ENCODE results near the gene PCMTD2. TPM values are rescaled to one million over a fixed set of nuclear protein-coding genes. Genes with fewer than 3 reads are reported as not detected.

Gene PCMTD2
- total and polyA plus RNA-seq, 2 donors from 2014 or later: 25.0 to 53.8 TPM

DNA sequence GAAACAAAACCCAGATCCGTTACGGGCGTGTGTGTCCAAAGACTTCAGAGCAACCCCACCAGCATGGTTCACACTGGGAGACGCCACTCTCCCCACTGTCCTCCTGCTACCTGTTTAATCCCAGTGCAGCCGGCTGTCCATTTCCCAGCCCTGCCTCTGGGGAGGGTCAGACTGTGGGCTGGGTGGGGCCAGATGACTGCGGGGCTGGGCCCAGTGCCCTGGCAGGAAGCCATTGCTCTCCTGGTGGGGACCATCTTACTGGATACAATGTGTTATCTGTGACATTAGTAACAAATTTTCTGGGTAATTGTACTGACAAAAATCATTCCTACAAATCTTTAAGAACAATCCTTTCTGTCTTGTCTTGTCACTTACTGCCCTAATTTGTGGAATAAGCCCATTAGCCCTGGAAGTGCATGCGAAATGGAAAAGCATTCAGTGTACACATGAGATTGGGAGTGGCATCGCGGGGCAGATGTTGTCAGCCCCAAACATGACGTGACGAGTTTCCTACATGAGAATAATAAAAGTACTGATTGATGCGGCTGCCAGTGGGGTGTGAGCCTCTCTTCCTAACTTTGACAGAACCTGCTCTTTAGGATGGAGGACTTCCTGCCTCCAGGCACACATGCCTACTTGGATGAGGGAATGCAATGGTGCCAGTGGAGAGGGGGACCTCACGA lies 37.9 kb upstream of the PCMTD2 start:
- FAIRE-seq (no peak), DNase-seq (no peak)
- Histone ChIP-seq H3K36me3 (ENCODE audit: control insufficient read depth in 2 of 3, insufficient read depth in 3 of 3, low read length in 3 of 3) (no peaks in the 10 kb centered on the region), H3K27ac (ENCODE audit: low read depth in 2 of 2, low read length in 2 of 2) (no peak overlapping the region), H3K9ac (ENCODE audit: low read length in 3 of 3) (no peak overlapping the region), H3K9me3 (ENCODE audit: control insufficient read depth in 2 of 3, insufficient read depth in 1 of 3, low read length in 3 of 3) (no peaks in the 10 kb centered on the region), H3K4me3 (ENCODE audit: low read length in 3 of 3) (no peak overlapping the region), H3K27me3 (ENCODE audit: control insufficient read depth, insufficient read depth, low read length) (no peaks in the 10 kb centered on the region), H3K4me1 (ENCODE audit: control insufficient read depth in 2 of 3, insufficient read depth in 2 of 3, low read depth in 1 of 3, low read length in 3 of 3) (peaks cover 0 to 12% (median 3%) of the 10 kb centered on the region in 3 donors)
- TF ChIP-seq, protein P1, sequence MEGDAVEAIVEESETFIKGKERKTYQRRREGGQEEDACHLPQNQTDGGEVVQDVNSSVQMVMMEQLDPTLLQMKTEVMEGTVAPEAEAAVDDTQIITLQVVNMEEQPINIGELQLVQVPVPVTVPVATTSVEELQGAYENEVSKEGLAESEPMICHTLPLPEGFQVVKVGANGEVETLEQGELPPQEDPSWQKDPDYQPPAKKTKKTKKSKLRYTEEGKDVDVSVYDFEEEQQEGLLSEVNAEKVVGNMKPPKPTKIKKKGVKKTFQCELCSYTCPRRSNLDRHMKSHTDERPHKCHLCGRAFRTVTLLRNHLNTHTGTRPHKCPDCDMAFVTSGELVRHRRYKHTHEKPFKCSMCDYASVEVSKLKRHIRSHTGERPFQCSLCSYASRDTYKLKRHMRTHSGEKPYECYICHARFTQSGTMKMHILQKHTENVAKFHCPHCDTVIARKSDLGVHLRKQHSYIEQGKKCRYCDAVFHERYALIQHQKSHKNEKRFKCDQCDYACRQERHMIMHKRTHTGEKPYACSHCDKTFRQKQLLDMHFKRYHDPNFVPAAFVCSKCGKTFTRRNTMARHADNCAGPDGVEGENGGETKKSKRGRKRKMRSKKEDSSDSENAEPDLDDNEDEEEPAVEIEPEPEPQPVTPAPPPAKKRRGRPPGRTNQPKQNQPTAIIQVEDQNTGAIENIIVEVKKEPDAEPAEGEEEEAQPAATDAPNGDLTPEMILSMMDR (IDR thresholded peaks at IDR 0.05; ENCODE audit: borderline replicate concordance, extremely low read depth, insufficient read depth): no peak
- intact Hi-C loops (cut with DNase I): no loop called here

DNA sequence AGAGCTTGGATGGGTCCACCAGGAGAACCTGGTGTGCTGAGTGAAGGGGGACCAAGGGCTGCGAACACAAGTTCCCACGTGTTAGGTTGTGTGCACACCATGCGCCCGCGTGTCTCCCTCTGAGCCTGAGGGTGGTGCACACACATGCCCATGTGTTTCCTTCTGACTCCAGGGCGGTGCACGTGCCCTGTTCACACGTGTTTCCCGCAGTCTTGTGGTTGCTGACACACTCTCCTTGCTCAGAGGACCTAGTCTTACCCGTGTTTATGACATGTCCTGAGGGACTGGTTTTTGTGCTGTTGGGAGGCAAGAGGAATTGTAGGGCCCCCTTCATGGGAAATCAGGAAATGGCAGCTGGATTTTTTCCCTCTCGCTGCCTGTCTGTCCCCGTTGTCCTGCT lies 36.3 kb upstream of the PCMTD2 start:
- intact Hi-C loops (cut with DNase I): no loop called here
- peaks cover 0 to 22% (median 3%) of the 10 kb centered on the region in 3 donors for H3K4me1 ChIP-seq (ENCODE audit: control insufficient read depth in 2 of 3, insufficient read depth in 2 of 3, low read depth in 1 of 3, low read length in 3 of 3)
- DNase-seq (no peak), FAIRE-seq (no peak)
- TF ChIP-seq, protein P1 (IDR thresholded peaks at IDR 0.05; ENCODE audit: borderline replicate concordance, extremely low read depth, insufficient read depth): no peak
- no peaks in the 10 kb centered on the region for H3K36me3 ChIP-seq (ENCODE audit: control insufficient read depth in 2 of 3, insufficient read depth in 3 of 3, low read length in 3 of 3)
- no peak overlapping the region for H3K27ac ChIP-seq (ENCODE audit: low read depth in 2 of 2, low read length in 2 of 2)
- no peak overlapping the region for H3K9ac ChIP-seq (ENCODE audit: low read length in 3 of 3)
- H3K27me3 ChIP-seq (ENCODE audit: control insufficient read depth, insufficient read depth, low read length): no peaks in the 10 kb centered on the region
- H3K4me3 ChIP-seq (ENCODE audit: low read length in 3 of 3): no peak overlapping the region
- H3K9me3 ChIP-seq (ENCODE audit: control insufficient read depth in 2 of 3, insufficient read depth in 1 of 3, low read length in 3 of 3): no peaks in the 10 kb centered on the region

DNA sequence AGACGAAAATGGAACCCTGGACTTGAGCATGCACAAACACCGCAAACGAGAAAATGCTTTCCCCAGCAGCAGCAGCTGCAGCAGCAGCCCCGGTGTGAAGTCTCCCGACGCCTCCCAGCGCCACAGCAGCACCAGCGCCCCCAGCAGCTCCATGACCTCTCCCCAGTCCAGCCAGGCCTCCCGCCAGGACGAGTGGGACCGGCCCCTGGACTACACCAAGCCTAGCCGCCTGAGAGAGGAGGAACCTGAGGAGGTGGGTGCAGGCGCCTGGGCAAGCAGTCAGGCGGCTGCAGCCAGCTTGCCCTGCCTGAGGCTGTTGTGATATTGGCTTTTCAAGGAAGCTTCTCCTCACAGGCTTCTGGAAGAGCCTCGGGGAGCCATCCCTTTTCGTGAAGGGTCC lies 35.8 kb upstream of the PCMTD2 start:
- Histone ChIP-seq H3K9me3 (ENCODE audit: control insufficient read depth in 2 of 3, insufficient read depth in 1 of 3, low read length in 3 of 3) (no peaks in the 10 kb centered on the region), H3K27me3 (ENCODE audit: control insufficient read depth, insufficient read depth, low read length) (no peaks in the 10 kb centered on the region), H3K4me1 (ENCODE audit: control insufficient read depth in 2 of 3, insufficient read depth in 2 of 3, low read depth in 1 of 3, low read length in 3 of 3) (peaks cover 0 to 22% (median 3%) of the 10 kb centered on the region in 3 donors), H3K36me3 (ENCODE audit: control insufficient read depth in 2 of 3, insufficient read depth in 3 of 3, low read length in 3 of 3) (no peaks in the 10 kb centered on the region), H3K4me3 (ENCODE audit: low read length in 3 of 3) (no peak overlapping the region), H3K9ac (ENCODE audit: low read length in 3 of 3) (no peak overlapping the region), H3K27ac (ENCODE audit: low read depth in 2 of 2, low read length in 2 of 2) (no peak overlapping the region)
- no peak for DNase-seq
- FAIRE-seq: no peak
- TF ChIP-seq, protein P1 (IDR thresholded peaks at IDR 0.05; ENCODE audit: borderline replicate concordance, extremely low read depth, insufficient read depth): no peak
- intact Hi-C loops (cut with DNase I): no loop called here

All from kidney (tissue), 14 donors.